IMR-90 (cell line): ENCODE data around the gene LCP1. TPM values are rescaled to one million over a fixed set of nuclear protein-coding genes. Genes with fewer than 3 reads are reported as not detected.

Experiments used
- ATAC-seq: fragments of 200-7000 bp; cut with Tn5 transposase; 2 replicates; pipeline ENCODE4 v1.9.1; 2020; ENCODE audit warnings: low read depth, mild to moderate bottlenecking, moderate library complexity
- BruUV-seq: library from RNA; stranded (reverse); fragments of 400-500 nt; replicated peaks from 2 replicates; lab custom pipeline; 2021; lab: Mats Ljungman, UMichigan
- CTCF ChIA-PET: fragments of 300-600 bp; formaldehyde crosslinking; extraction: SDS; loops from one replicate; lab custom pipeline; 2021; ENCODE audit warnings: antibody characterized with exemption; lab: Yijun Ruan, JAX
- POLR2A ChIA-PET: fragments of 300-600 bp; sonication (Branson Sonifier 250); formaldehyde crosslinking; loops from one replicate; lab custom pipeline; 2022; ENCODE audit warnings: antibody characterized with exemption; ENCODE audit not compliant: unreplicated experiment; lab: Charles Lee
- DNase-seq: peaks from one replicate; pipeline ENCODE4 v3.0.0; 2013
- H2AFZ ChIP-seq: replicated peaks from 2 replicates; pipeline ENCODE3; 2013; ENCODE audit warnings: low read length, mild to moderate bottlenecking; ENCODE audit not compliant: poor library complexity
- H2AK5ac ChIP-seq: 2 replicates; pipeline ENCODE4 v1.6.1; 2013; ENCODE audit warnings: low read depth, low read length, inconsistent platforms
- H2AK9ac ChIP-seq: replicated peaks from 2 replicates; pipeline ENCODE3; 2013; ENCODE audit warnings: mild to moderate bottlenecking, low read depth, low read length, moderate library complexity; ENCODE audit not compliant: poor library complexity
- H2BK120ac ChIP-seq: 2 replicates; pipeline ENCODE4 v1.6.1; 2013; ENCODE audit warnings: low read depth, low read length, inconsistent platforms
- H2BK15ac ChIP-seq: 3 replicates; pipeline ENCODE4 v1.6.1; 2013; ENCODE audit warnings: low read depth, low read length, inconsistent platforms
- H2BK20ac ChIP-seq: 2 replicates; pipeline ENCODE4 v1.6.1; 2013; ENCODE audit warnings: low read depth, mild to moderate bottlenecking, inconsistent platforms, low read length, moderate library complexity
- H2BK5ac ChIP-seq: 2 replicates; pipeline ENCODE4 v1.6.1; 2013; ENCODE audit warnings: mild to moderate bottlenecking, low read depth, low read length, inconsistent platforms; ENCODE audit not compliant: poor library complexity, severe bottlenecking
- H3K14ac ChIP-seq: replicated peaks from 2 replicates; pipeline ENCODE4 v1.6.1; 2013; ENCODE audit warnings: low read depth, low read length, inconsistent platforms
- H3K18ac ChIP-seq: 2 replicates; pipeline ENCODE4 v1.6.1; 2013; ENCODE audit warnings: low read depth, low read length, control low read depth
- H3K23ac ChIP-seq: 2 replicates; pipeline ENCODE4 v1.6.1; 2013; ENCODE audit warnings: low read depth, low read length, inconsistent platforms
- H3K27ac ChIP-seq: 2 replicates; pipeline ENCODE4 v1.5.1; 2013; ENCODE audit warnings: mild to moderate bottlenecking, control low read depth, low read length; ENCODE audit not compliant: insufficient read depth
- H3K27me3 ChIP-seq: 2 replicates; pipeline ENCODE4 v1.6.1; 2013; ENCODE audit warnings: low read length; ENCODE audit not compliant: control insufficient read depth, insufficient read depth
- H3K36me3 ChIP-seq: 2 replicates; pipeline ENCODE4 v1.6.1; 2013; ENCODE audit warnings: low read length, mixed read lengths; ENCODE audit not compliant: control insufficient read depth, insufficient read depth
- H3K4ac ChIP-seq: 2 replicates; pipeline ENCODE4 v1.6.1; 2013; ENCODE audit warnings: low read depth, low read length, inconsistent platforms
- H3K4me1 ChIP-seq: 2 replicates; pipeline ENCODE4 v1.6.1; 2013; ENCODE audit warnings: low read length, mixed read lengths; ENCODE audit not compliant: control insufficient read depth, insufficient read depth
- H3K4me2 ChIP-seq: 2 replicates; pipeline ENCODE4 v1.6.1; 2013; ENCODE audit warnings: low read depth, mild to moderate bottlenecking, control low read depth, low read length, moderate library complexity
- H3K4me3 ChIP-seq: 2 replicates; pipeline ENCODE4 v1.5.1; 2013; ENCODE audit warnings: low read depth, mild to moderate bottlenecking, control low read depth, low read length, moderate library complexity; ENCODE audit not compliant: insufficient read depth
- H3K56ac ChIP-seq: 2 replicates; pipeline ENCODE4 v1.6.1; 2013; ENCODE audit warnings: low read length, inconsistent platforms; ENCODE audit not compliant: insufficient read depth; ENCODE audit errors: extremely low read depth
- H3K79me1 ChIP-seq, 2 experiments: 2 replicates each; pipeline ENCODE4 v1.6.1; 2013; ENCODE audit warnings: low read length in 2 of 2, inconsistent platforms in 1 of 2, low read depth in 1 of 2
- H3K9ac ChIP-seq: 2 replicates; pipeline ENCODE4 v1.6.1; 2013; ENCODE audit warnings: low read depth, low read length, control low read depth
- H3K9me1 ChIP-seq: 2 replicates; pipeline ENCODE4 v1.6.1; 2013; ENCODE audit warnings: low read length, inconsistent platforms; ENCODE audit not compliant: insufficient read depth
- H3K9me3 ChIP-seq: 2 replicates; pipeline ENCODE4 v1.6.1; 2013; ENCODE audit warnings: low read length; ENCODE audit not compliant: control insufficient read depth, insufficient read depth
- H4K20me1 ChIP-seq: 2 replicates; pipeline ENCODE4 v1.6.1; 2013; ENCODE audit warnings: low read length, inconsistent platforms; ENCODE audit not compliant: insufficient read depth
- H4K5ac ChIP-seq: 2 replicates; pipeline ENCODE4 v1.6.1; 2013; ENCODE audit warnings: mild to moderate bottlenecking, low read depth, low read length, control low read depth
- H4K8ac ChIP-seq, 2 experiments: 2 replicates each; pipeline ENCODE4 v1.6.1; 2013; ENCODE audit warnings: low read depth in 2 of 2, low read length in 2 of 2, control low read depth in 1 of 2, inconsistent platforms in 1 of 2
- H4K91ac ChIP-seq: 2 replicates; pipeline ENCODE4 v1.6.1; 2013; ENCODE audit warnings: low read depth, low read length, inconsistent platforms; ENCODE audit not compliant: insufficient read depth
- BHLHE40 ChIP-seq: fragments of 150-350 bp; IDR thresholded peaks from 2 replicates; pipeline ENCODE4 v1.6.1; 2016; ENCODE audit warnings: mild to moderate bottlenecking, low read depth, low read length
- CHD1 ChIP-seq: IDR thresholded peaks from 2 replicates; pipeline ENCODE4 v1.6.1; 2012; ENCODE audit warnings: low read depth, low read length, improper control_type of control experiment
- FOS ChIP-seq: fragments of 150-350 bp; IDR thresholded peaks from 2 replicates; pipeline ENCODE4 v1.6.1; 2016; ENCODE audit warnings: low read depth, low read length
- MAFK ChIP-seq: IDR thresholded peaks from 2 replicates; pipeline ENCODE4 v1.6.1; 2012; ENCODE audit warnings: low read depth, low read length, improper control_type of control experiment
- MXI1 ChIP-seq: IDR thresholded peaks from 2 replicates; pipeline ENCODE4 v1.6.1; 2012; ENCODE audit warnings: low read depth, mild to moderate bottlenecking, low read length, moderate library complexity, borderline replicate concordance
- POLR2A ChIP-seq: IDR thresholded peaks from 2 replicates; pipeline ENCODE4 v1.6.1; 2012; ENCODE audit warnings: mild to moderate bottlenecking, low read depth, low read length
- RAD21 ChIP-seq: IDR thresholded peaks from 2 replicates; pipeline ENCODE4 v1.6.1; 2012; ENCODE audit warnings: low read length, improper control_type of control experiment
- RCOR1 ChIP-seq: IDR thresholded peaks from 2 replicates; pipeline ENCODE4 v1.6.1; 2012; ENCODE audit warnings: mild to moderate bottlenecking, low read length, improper control_type of control experiment; ENCODE audit not compliant: insufficient replicate concordance
- RFX5 ChIP-seq: IDR thresholded peaks from 2 replicates; pipeline ENCODE4 v1.8.0; 2012; ENCODE audit warnings: low read depth, mild to moderate bottlenecking, low read length, moderate library complexity
- WGBS, 2 experiments: methylation state at CpG; one replicate each; pipeline versions ENCODE4 v1.1.5 to v1.1.7; 2013; ENCODE audit warnings: missing lambda C conversion rate in 2 of 2; ENCODE audit not compliant: insufficient read length in 1 of 2; ENCODE audit errors: extremely low coverage in 2 of 2; 5-methylcytosine and 5-hydroxymethylcytosine counted together
- dilution Hi-C: fragments of 300-500 bp; cut with HindIII; formaldehyde crosslinking; loops from one replicate; pipeline ENCODE4 v1.14.3; 2018; ENCODE audit warnings: low sequenced_read_pairs; ENCODE audit not compliant: unreplicated experiment
- in situ Hi-C: fragments of 300-500 bp; cut with MboI; formaldehyde crosslinking; loops from 3 replicates; pipeline ENCODE4 v1.14.3; 2019; ENCODE audit warnings: low sequenced_read_pairs, inconsistent platforms, mixed read lengths
- intact Hi-C: fragments of 100-400 bp; cut with micrococcal nuclease; formaldehyde crosslinking; loops from 2 replicates; pipeline ENCODE4 v1.10.0; 2022
- polyA plus RNA-seq, 3 experiments: library from polyadenylated mRNA; depleted of rRNA; stranded (reverse); fragments of >200 nt; gene quantifications; 2 replicates each; pipeline ENCODE4 v1.2.3, GENCODE V29; 2012; ENCODE audit warnings: low replicate concordance in 1 of 3
- total RNA-seq: library from RNA; depleted of rRNA; stranded (reverse); fragments of >200 nt; gene quantifications from 2 replicates; pipeline ENCODE4 v1.2.3, GENCODE V29; 2012
- TF ChIP-seq, protein P1 (sequence below): fragments of 150-350 bp; IDR thresholded peaks from 2 replicates; pipeline ENCODE4 v1.6.1; 2016; ENCODE audit warnings: low read depth, mild to moderate bottlenecking, low read length, moderate library complexity, borderline replicate concordance
- TF ChIP-seq, protein P2 (sequence below): conservative IDR thresholded peaks from 2 replicates; pipeline ENCODE4 v1.5.1; 2012; ENCODE audit warnings: mild to moderate bottlenecking, low read depth, low read length, improper control_type of control experiment
- TF ChIP-seq, protein P3 (sequence below): fragments of 150-350 bp; IDR thresholded peaks from 2 replicates; pipeline ENCODE4 v1.6.1; 2017; ENCODE audit warnings: mild to moderate bottlenecking, antibody characterized with exemption, low read length, low read depth

Gene LCP1
- total and polyA plus RNA-seq, 2 of the 4 experiments (the other 2 are of a cell fraction), result not detected

DNA sequence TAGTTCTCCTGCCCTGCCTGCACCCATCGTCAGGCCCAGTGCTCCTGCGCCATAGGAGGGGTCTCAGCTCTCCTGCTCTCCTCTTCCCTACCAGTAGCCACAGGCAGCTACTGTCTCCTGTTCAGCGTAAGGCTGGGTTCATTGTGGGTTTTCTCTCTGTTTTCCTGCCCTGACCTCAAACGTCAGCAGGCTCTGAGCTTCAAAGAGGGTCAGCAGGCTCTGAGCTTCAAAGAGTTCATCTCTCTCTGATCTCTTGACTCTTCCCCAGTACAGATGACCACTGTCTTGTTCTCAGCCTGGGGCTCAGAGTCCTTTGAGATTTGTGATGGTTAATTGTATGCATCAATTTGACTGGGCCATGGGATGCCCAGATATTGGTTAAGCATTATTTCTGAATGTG, 72.5 kb downstream of the LCP1 start:
- Histone ChIP-seq H3K14ac (no peak overlapping the region), H3K36me3 (no peaks in the 10 kb centered on the region), H3K4me2 (no peak overlapping the region), H2BK20ac (no peak overlapping the region), H3K9me1 (no peaks in the 10 kb centered on the region), H3K18ac (no peak overlapping the region), H3K9me3 (no peaks in the 10 kb centered on the region), H2BK5ac (no peak overlapping the region), H2BK15ac (no peak overlapping the region), H3K4me1 (no peaks in the 10 kb centered on the region), H3K56ac (no peak overlapping the region), H3K79me1 (no peaks in the 10 kb centered on the region), H4K5ac (no peak overlapping the region), H2AK9ac (no peak overlapping the region), H3K4ac (no peak overlapping the region), H4K91ac (no peak overlapping the region), H2AK5ac (no peak overlapping the region), H2AFZ (no peak overlapping the region), H3K23ac (no peak overlapping the region), H3K27me3 (no peaks in the 10 kb centered on the region; the same call in 1 of the 2 replicates), H2BK120ac (no peak overlapping the region), H4K8ac (no peak overlapping the region), H3K4me3 (no peak overlapping the region), H4K20me1 (no peaks in the 10 kb centered on the region), H3K9ac (no peak overlapping the region), H3K27ac (no peak overlapping the region)
- ChIA-PET POLR2A (no interaction called here), CTCF (no interaction called here)
- no peak for TF ChIP-seq RCOR1
- TF ChIP-seq CHD1, result no peak
- TF ChIP-seq, protein P1, sequence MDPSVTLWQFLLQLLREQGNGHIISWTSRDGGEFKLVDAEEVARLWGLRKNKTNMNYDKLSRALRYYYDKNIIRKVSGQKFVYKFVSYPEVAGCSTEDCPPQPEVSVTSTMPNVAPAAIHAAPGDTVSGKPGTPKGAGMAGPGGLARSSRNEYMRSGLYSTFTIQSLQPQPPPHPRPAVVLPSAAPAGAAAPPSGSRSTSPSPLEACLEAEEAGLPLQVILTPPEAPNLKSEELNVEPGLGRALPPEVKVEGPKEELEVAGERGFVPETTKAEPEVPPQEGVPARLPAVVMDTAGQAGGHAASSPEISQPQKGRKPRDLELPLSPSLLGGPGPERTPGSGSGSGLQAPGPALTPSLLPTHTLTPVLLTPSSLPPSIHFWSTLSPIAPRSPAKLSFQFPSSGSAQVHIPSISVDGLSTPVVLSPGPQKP, result no peak
- TF ChIP-seq, protein P2, sequence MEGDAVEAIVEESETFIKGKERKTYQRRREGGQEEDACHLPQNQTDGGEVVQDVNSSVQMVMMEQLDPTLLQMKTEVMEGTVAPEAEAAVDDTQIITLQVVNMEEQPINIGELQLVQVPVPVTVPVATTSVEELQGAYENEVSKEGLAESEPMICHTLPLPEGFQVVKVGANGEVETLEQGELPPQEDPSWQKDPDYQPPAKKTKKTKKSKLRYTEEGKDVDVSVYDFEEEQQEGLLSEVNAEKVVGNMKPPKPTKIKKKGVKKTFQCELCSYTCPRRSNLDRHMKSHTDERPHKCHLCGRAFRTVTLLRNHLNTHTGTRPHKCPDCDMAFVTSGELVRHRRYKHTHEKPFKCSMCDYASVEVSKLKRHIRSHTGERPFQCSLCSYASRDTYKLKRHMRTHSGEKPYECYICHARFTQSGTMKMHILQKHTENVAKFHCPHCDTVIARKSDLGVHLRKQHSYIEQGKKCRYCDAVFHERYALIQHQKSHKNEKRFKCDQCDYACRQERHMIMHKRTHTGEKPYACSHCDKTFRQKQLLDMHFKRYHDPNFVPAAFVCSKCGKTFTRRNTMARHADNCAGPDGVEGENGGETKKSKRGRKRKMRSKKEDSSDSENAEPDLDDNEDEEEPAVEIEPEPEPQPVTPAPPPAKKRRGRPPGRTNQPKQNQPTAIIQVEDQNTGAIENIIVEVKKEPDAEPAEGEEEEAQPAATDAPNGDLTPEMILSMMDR, result no peak
- no peak for TF ChIP-seq BHLHE40
- no peak for TF ChIP-seq FOS
- TF ChIP-seq RFX5, result no peak
- no peak for TF ChIP-seq MXI1
- TF ChIP-seq MAFK, result no peak
- TF ChIP-seq, protein P3, sequence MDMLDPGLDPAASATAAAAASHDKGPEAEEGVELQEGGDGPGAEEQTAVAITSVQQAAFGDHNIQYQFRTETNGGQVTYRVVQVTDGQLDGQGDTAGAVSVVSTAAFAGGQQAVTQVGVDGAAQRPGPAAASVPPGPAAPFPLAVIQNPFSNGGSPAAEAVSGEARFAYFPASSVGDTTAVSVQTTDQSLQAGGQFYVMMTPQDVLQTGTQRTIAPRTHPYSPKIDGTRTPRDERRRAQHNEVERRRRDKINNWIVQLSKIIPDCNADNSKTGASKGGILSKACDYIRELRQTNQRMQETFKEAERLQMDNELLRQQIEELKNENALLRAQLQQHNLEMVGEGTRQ, result no peak
- TF ChIP-seq POLR2A, result no peak
- no peak for TF ChIP-seq RAD21
- in situ Hi-C loops (no loop called here), intact Hi-C loops (no loop called here), dilution Hi-C loops (no loop called here)
- no CpG with 5 or more reads among the region's 4 CpGs for WGBS, 2 experiments
- DNase-seq, result no peak
- ATAC-seq, result no peak
- no TSS peak for BruUV-seq
